Measurements from ENCODE around the gene PGM2L1. TPM values are rescaled to one million over a fixed set of nuclear protein-coding genes. Genes with fewer than 3 reads are reported as not detected.

The PGM2L1 gene
- total and polyA plus RNA-seq, 2 experiments from 2014 or later: 32.6 to 44.4 TPM

- Mint-ChIP-seq H3K27me3 (ENCODE audit: insufficient read depth, low read depth, poor library complexity) (peaks cover under 1% of the 10 kb centered on the region), H3K27ac (no peak overlapping the region), H3K36me3 (ENCODE audit: low read depth) (peaks cover 63% of the 10 kb centered on the region), H3K4me3 (no peak overlapping the region), H3K4me1 (no peaks in the 10 kb centered on the region), H3K9me3 (peaks cover 12% of the 10 kb centered on the region)
- no peak overlapping the region for H3K4me3 ChIP-seq
- no peak overlapping the region for H3K27ac ChIP-seq (ENCODE audit: low read depth)
- no peaks in the 10 kb centered on the region for H3K9me2 ChIP-seq (ENCODE audit: insufficient read depth)
- TF ChIP-seq ZNF331 (CRISPR knock-in tag; IDR thresholded peaks at IDR 0.05; ENCODE audit: low read depth) (no peak), ZNF462 (CRISPR knock-in tag; IDR thresholded peaks at IDR 0.05) (no peak), NANOG (IDR thresholded peaks at IDR 0.05; ENCODE audit: borderline replicate concordance) (no peak), JUNB (IDR thresholded peaks at IDR 0.05; ENCODE audit: unreplicated experiment) (no peak), POLR2AphosphoS5 (IDR thresholded peaks at IDR 0.05; ENCODE audit: low read depth) (no peak), STAT1 (IDR thresholded peaks at IDR 0.05; ENCODE audit: unreplicated experiment) (no peak), ETS1 (IDR thresholded peaks at IDR 0.05) (no peak), ZNF114 (CRISPR knock-in tag; IDR thresholded peaks at IDR 0.05) (no peak), CTCF (conservative IDR thresholded peaks at IDR 0.05; ENCODE audit: low read depth in 2 of 2) (no peak), EZH2 (IDR thresholded peaks at IDR 0.05; ENCODE audit: low read depth, unreplicated experiment) (no peak)
- ATAC-seq (no peak), DNase-seq (ENCODE audit: low spot score) (no peak)
- peaks cover 21% of the 10 kb centered on the region for H3K36me3 ChIP-seq (ENCODE audit: insufficient read depth)
- H3K4me1 ChIP-seq (ENCODE audit: insufficient read depth): no peaks in the 10 kb centered on the region
- no peaks in the 10 kb centered on the region for H3K27me3 ChIP-seq (ENCODE audit: insufficient read depth)
- no peaks in the 10 kb centered on the region for H3F3A ChIP-seq (replicated peaks; ENCODE audit: low read depth)
- H3K4me2 ChIP-seq: no peak overlapping the region
- H4K20me1 ChIP-seq (replicated peaks; ENCODE audit: insufficient read depth): no peaks in the 10 kb centered on the region
- no peaks in the 10 kb centered on the region for H3K79me2 ChIP-seq (replicated peaks; ENCODE audit: insufficient read depth)
- no peak overlapping the region for H2AFZ ChIP-seq
These were observed 42.6 kb downstream of the PGM2L1 start for GRCh38 chr11:74355626-74356025.
